ENCODE data around the gene TMEM131L. TPM values are rescaled to one million over a fixed set of nuclear protein-coding genes. Genes with fewer than 3 reads are reported as not detected.

Gene TMEM131L
- total RNA-seq, 3 donors from 2014 or later (not counting 1 experiment from before 2014, with no cell fraction given), result 67.8 to 105 (median 71.1) TPM

DNA sequence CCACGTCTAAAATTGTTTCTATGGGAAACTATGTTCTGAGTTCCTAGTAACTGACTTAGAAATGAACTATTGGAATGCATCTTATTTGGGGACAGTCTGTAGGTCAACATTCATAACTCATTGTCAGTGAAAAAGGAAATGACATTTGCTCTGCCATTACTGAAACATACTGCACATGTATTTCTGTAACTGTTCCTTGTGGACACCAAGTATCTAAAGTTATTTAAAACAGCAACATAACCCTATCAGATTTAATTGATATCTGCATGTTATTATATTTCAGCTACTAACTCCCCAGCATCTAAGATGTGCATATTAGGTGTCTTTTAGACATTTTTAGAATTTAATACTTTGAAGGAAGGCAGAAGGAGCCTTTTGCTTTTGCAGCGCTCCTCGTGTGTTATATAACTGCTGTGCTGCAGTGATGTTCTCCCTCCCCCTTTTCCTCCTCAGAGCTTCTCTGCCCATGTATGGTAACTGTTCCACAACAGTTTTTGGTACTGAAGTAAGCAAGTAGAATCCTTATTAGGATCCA lies 37.2 kb upstream of the TMEM131L start:
- 77% methylated on average over 3 of the region's 3 CpGs for WGBS (ENCODE audit: insufficient coverage)
- Histone ChIP-seq H3K4me3 (ENCODE audit: low read length) (no peak overlapping the region), H3K4me1 (ENCODE audit: control insufficient read depth, insufficient read depth, low read length) (peaks cover 31% of the 10 kb centered on the region), H3K9me3 (ENCODE audit: control insufficient read depth, insufficient read depth, low read length) (peaks cover 6% of the 10 kb centered on the region), H3K27ac (ENCODE audit: low read length) (no peak overlapping the region), H3K36me3 (ENCODE audit: control insufficient read depth, insufficient read depth, low read length) (no peaks in the 10 kb centered on the region), H3K27me3 (ENCODE audit: control insufficient read depth, insufficient read depth, low read length) (no peaks in the 10 kb centered on the region)
- TF ChIP-seq, protein P1, sequence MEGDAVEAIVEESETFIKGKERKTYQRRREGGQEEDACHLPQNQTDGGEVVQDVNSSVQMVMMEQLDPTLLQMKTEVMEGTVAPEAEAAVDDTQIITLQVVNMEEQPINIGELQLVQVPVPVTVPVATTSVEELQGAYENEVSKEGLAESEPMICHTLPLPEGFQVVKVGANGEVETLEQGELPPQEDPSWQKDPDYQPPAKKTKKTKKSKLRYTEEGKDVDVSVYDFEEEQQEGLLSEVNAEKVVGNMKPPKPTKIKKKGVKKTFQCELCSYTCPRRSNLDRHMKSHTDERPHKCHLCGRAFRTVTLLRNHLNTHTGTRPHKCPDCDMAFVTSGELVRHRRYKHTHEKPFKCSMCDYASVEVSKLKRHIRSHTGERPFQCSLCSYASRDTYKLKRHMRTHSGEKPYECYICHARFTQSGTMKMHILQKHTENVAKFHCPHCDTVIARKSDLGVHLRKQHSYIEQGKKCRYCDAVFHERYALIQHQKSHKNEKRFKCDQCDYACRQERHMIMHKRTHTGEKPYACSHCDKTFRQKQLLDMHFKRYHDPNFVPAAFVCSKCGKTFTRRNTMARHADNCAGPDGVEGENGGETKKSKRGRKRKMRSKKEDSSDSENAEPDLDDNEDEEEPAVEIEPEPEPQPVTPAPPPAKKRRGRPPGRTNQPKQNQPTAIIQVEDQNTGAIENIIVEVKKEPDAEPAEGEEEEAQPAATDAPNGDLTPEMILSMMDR (IDR thresholded peaks at IDR 0.05), result no peak
- H3K4me3 Mint-ChIP-seq, result no peak overlapping the region
- intact Hi-C loops (cut with micrococcal nuclease), result no loop called here
- ATAC-seq (no peak), DNase-seq (peak in 1 of 2 donors; percentile 58)
- peaks cover 3 to 4% of the 10 kb centered on the region in 2 donors for H3K9me3 Mint-ChIP-seq
- no peaks in the 10 kb centered on the region for H3K27me3 Mint-ChIP-seq (ENCODE audit: low read depth in 2 of 2)
- H3K36me3 Mint-ChIP-seq, result peaks cover 6% of the 10 kb centered on the region
- H3K4me1 Mint-ChIP-seq, result peaks cover 18 to 26% of the 10 kb centered on the region in 2 donors
- no peak overlapping the region for H3K27ac Mint-ChIP-seq

DNA sequence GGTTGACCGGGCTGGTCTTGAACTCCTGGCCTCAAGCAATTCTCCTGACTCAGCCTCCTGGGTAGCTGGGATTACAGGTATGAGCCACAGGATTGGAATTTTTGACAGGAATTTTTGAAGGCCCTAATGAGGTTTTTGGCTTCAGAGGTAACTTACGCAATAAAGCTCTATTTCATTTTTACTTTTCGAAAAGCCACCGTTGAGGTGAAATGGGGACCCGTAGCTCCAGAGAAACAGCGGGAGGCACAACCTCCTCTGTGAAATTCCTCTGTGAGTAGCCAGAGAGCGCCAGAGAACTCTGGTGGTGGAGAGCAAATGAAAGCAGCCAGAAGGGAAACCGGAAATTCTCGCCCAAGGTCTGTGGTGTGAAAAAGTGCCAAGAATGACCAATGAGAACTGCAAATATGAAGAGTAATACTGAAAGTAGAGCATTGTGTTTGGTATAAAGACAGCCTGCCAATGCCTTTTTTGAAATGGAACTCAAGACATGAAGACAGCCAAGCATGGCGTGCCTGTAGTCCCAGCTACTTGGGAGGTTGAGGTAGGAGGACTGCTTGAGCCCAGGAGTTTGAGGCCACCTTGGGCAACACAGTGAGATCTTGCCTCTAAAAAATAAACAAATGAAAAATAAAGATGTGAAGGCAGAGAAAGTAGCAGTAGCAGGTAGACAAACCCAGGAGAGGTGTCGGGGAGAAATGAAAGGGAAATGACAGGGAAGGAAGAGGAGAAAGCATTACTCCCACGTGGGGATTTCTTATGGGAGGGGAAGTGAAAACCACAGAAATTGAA lies 33.0 kb upstream of the TMEM131L start:
- Mint-ChIP-seq H3K27ac (peak overlapping the region; percentile 85 to 98), H3K9me3 (peaks cover 3 to 4% of the 10 kb centered on the region in 2 donors), H3K27me3 (ENCODE audit: low read depth in 2 of 2) (no peaks in the 10 kb centered on the region), H3K36me3 (peaks cover 6% of the 10 kb centered on the region), H3K4me3 (peak overlapping the region; percentile 96), H3K4me1 (peaks cover 13 to 14% of the 10 kb centered on the region in 2 donors)
- Histone ChIP-seq H3K27ac (ENCODE audit: low read length) (peak overlapping the region; percentile 74), H3K4me1 (ENCODE audit: control insufficient read depth, insufficient read depth, low read length) (peaks cover 30% of the 10 kb centered on the region), H3K9me3 (ENCODE audit: control insufficient read depth, insufficient read depth, low read length) (peaks cover 6% of the 10 kb centered on the region), H3K4me3 (ENCODE audit: low read length) (peak overlapping the region; percentile 2), H3K36me3 (ENCODE audit: control insufficient read depth, insufficient read depth, low read length) (no peaks in the 10 kb centered on the region), H3K27me3 (ENCODE audit: control insufficient read depth, insufficient read depth, low read length) (no peaks in the 10 kb centered on the region)
- ATAC-seq (peak; percentile 92 to 97 (median 94)), DNase-seq (peak; percentile 52 to 86)
- TF ChIP-seq, protein P1 (IDR thresholded peaks at IDR 0.05), result peak; percentile 66
- 32% methylated on average over 12 of the region's 12 CpGs for WGBS (ENCODE audit: insufficient coverage)
- intact Hi-C loops (cut with micrococcal nuclease), result loop anchor here (1.0 to 2.0 kb wide), 2 partner anchors 88 to 141 kb away; partner anchors contain the start of gene MND1

DNA sequence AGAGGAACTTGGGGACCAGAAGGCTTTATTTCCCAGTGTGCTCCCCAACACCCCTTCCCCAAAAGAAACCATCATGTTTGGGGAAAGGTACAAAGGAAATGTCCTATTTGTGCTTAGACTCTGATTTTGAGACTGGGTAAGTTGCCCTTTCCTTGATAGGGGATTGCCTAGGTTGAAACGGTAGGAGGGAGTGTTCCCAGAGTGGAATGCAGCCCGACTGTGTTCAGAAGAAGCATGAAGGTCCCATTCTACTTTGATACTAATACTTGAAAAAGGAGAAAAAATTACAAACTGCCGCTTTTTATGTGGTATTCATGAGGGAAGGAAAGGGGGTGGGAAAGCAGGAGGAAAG lies 32.4 kb upstream of the TMEM131L start:
- H3K9me3 ChIP-seq (ENCODE audit: control insufficient read depth, insufficient read depth, low read length), result peaks cover 6% of the 10 kb centered on the region
- peaks cover 3 to 4% of the 10 kb centered on the region in 2 donors for H3K9me3 Mint-ChIP-seq
- H3K27me3 ChIP-seq (ENCODE audit: control insufficient read depth, insufficient read depth, low read length), result no peaks in the 10 kb centered on the region
- peaks cover 6% of the 10 kb centered on the region for H3K36me3 Mint-ChIP-seq
- ATAC-seq, result no peak
- intact Hi-C loops (cut with micrococcal nuclease), result loop anchor here (1.0 to 2.0 kb wide), 2 partner anchors 89 to 141 kb away; partner anchors contain the start of gene MND1
- H3K4me3 ChIP-seq (ENCODE audit: low read length), result peak overlapping the region; percentile 2
- WGBS (ENCODE audit: insufficient coverage), result 33% methylated on average over 2 of the region's 3 CpGs
- H3K4me1 ChIP-seq (ENCODE audit: control insufficient read depth, insufficient read depth, low read length), result peaks cover 33% of the 10 kb centered on the region
- DNase-seq, result no peak
- peak overlapping the region; percentile 96 for H3K4me3 Mint-ChIP-seq
- H3K27me3 Mint-ChIP-seq (ENCODE audit: low read depth in 2 of 2), result no peaks in the 10 kb centered on the region
- H3K27ac Mint-ChIP-seq, result peak overlapping the region; percentile 85 to 98
- TF ChIP-seq, protein P1 (IDR thresholded peaks at IDR 0.05), result no peak
- H3K4me1 Mint-ChIP-seq, result peaks cover 19 to 20% of the 10 kb centered on the region in 2 donors
- no peaks in the 10 kb centered on the region for H3K36me3 ChIP-seq (ENCODE audit: control insufficient read depth, insufficient read depth, low read length)
- H3K27ac ChIP-seq (ENCODE audit: low read length), result peak overlapping the region; percentile 74
